ENCODE measurements around the gene RABGAP1. TPM values are rescaled to one million over a fixed set of nuclear protein-coding genes. Genes with fewer than 3 reads are reported as not detected.

Gene RABGAP1
- 80.2 TPM for total RNA-seq (ENCODE audit: unreplicated experiment)
- long read RNA-seq, partial matches to known transcripts, result 1 of 4 reads
- long read RNA-seq, other reads (novel, unspliced or antisense), result 3 of 4 reads

GRCh38 chr9:122940749-122941581 is at the start of gene RABGAP1:
Gene RABGAP1 (plus strand): TSS chr9:122941020. CDS start chr9:122957060, 16,040 bp downstream.
- Mint-ChIP-seq H3K27ac (ENCODE audit: unreplicated experiment) (peak within 1 kb of the TSS; percentile 93), H3K4me3 (ENCODE audit: unreplicated experiment) (peak within 1 kb of the TSS; percentile 95), H3K36me3 (ENCODE audit: unreplicated experiment) (no peaks in the 10 kb centered on the region), H3K9me3 (ENCODE audit: unreplicated experiment) (peaks cover 7% of the 10 kb centered on the region), H3K4me1 (ENCODE audit: low read depth, unreplicated experiment) (no peaks in the 10 kb centered on the region), H3K27me3 (ENCODE audit: unreplicated experiment) (peaks cover 4% of the 10 kb centered on the region)
- no peak for TF ChIP-seq CTCF (IDR thresholded peaks at IDR 0.05; ENCODE audit: partially characterized antibody, unreplicated experiment)
- DNase-seq, result peak; percentile 100

GRCh38 chr9:122897969-122898368 is 42.9 kb upstream of the RABGAP1 start:
- no peak overlapping the region for H3K4me3 Mint-ChIP-seq (ENCODE audit: unreplicated experiment)
- no peak overlapping the region for H3K27ac Mint-ChIP-seq (ENCODE audit: unreplicated experiment)
- no peaks in the 10 kb centered on the region for H3K9me3 Mint-ChIP-seq (ENCODE audit: unreplicated experiment)
- H3K36me3 Mint-ChIP-seq (ENCODE audit: unreplicated experiment), result no peaks in the 10 kb centered on the region
- TF ChIP-seq CTCF (IDR thresholded peaks at IDR 0.05; ENCODE audit: partially characterized antibody, unreplicated experiment), result no peak
- no peak for DNase-seq
- H3K27me3 Mint-ChIP-seq (ENCODE audit: unreplicated experiment), result no peaks in the 10 kb centered on the region
- H3K4me1 Mint-ChIP-seq (ENCODE audit: low read depth, unreplicated experiment), result peaks cover 10% of the 10 kb centered on the region

- no peak for TF ChIP-seq CTCF (IDR thresholded peaks at IDR 0.05; ENCODE audit: partially characterized antibody, unreplicated experiment)
- DNase-seq, result no peak
- H3K27me3 Mint-ChIP-seq (ENCODE audit: unreplicated experiment), result peaks cover 6% of the 10 kb centered on the region
- no peak overlapping the region for H3K27ac Mint-ChIP-seq (ENCODE audit: unreplicated experiment)
- H3K9me3 Mint-ChIP-seq (ENCODE audit: unreplicated experiment), result peaks cover 9% of the 10 kb centered on the region
- peak overlapping the region; percentile 20 for H3K4me3 Mint-ChIP-seq (ENCODE audit: unreplicated experiment)
- peaks cover 10% of the 10 kb centered on the region for H3K4me1 Mint-ChIP-seq (ENCODE audit: low read depth, unreplicated experiment)
- H3K36me3 Mint-ChIP-seq (ENCODE audit: unreplicated experiment), result no peaks in the 10 kb centered on the region
Observed at GRCh38 chr9:122900791-122901190, 40.0 kb upstream of the RABGAP1 start.

GRCh38 chr9:122904466-122904822 is 36.4 kb upstream of the RABGAP1 start:
- H3K9me3 Mint-ChIP-seq (ENCODE audit: unreplicated experiment), result peaks cover 9% of the 10 kb centered on the region
- no peak for TF ChIP-seq CTCF (IDR thresholded peaks at IDR 0.05; ENCODE audit: partially characterized antibody, unreplicated experiment)
- H3K27me3 Mint-ChIP-seq (ENCODE audit: unreplicated experiment), result peaks cover 6% of the 10 kb centered on the region
- peaks cover 6% of the 10 kb centered on the region for H3K4me1 Mint-ChIP-seq (ENCODE audit: low read depth, unreplicated experiment)
- DNase-seq, result peak; percentile 64
- peak overlapping the region; percentile 95 for H3K4me3 Mint-ChIP-seq (ENCODE audit: unreplicated experiment)
- H3K36me3 Mint-ChIP-seq (ENCODE audit: unreplicated experiment), result no peaks in the 10 kb centered on the region
- peak overlapping the region; percentile 90 for H3K27ac Mint-ChIP-seq (ENCODE audit: unreplicated experiment)

Measured in glutamatergic neuron (in vitro differentiated cells).